Panc1 (cell line): Measurements from ENCODE around the gene ADD1. TPM values are rescaled to one million over a fixed set of nuclear protein-coding genes. Genes with fewer than 3 reads are reported as not detected.

Source experiments
- ATAC-seq: fragments of 200-7000 bp; cut with Tn5 transposase; 2 replicates; pipeline ENCODE4 v1.9.1; 2020; ENCODE audit warnings: mild to moderate bottlenecking, moderate library complexity
- BruUV-seq: library from RNA; stranded (reverse); fragments of 400-500 nt; replicated peaks from 2 replicates; lab custom pipeline; 2021; lab: Mats Ljungman, UMichigan
- CTCF ChIA-PET: fragments of 300-600 bp; sonication (Branson Sonifier 250); formaldehyde crosslinking; loops from one replicate; lab custom pipeline; 2022; ENCODE audit warnings: antibody characterized with exemption; lab: Charles Lee
- POLR2A ChIA-PET: fragments of 300-600 bp; sonication (Branson Sonifier 250); formaldehyde crosslinking; loops from one replicate; lab custom pipeline; 2022; ENCODE audit warnings: antibody characterized with exemption; lab: Charles Lee
- DNase-seq: peaks from one replicate; pipeline ENCODE4 v3.0.0-alpha.2; 2010; ENCODE audit warnings: low read depth, low spot score
- H3K27ac ChIP-seq: 2 replicates; pipeline ENCODE4 v1.5.1; 2011; ENCODE audit warnings: mild to moderate bottlenecking, low read length, inconsistent platforms
- H3K27me3 ChIP-seq: fragments of 200-500 bp; sonication (Bioruptor generic); 2 replicates; pipeline ENCODE4 v1.6.0; 2014; ENCODE audit warnings: low read length, inconsistent platforms; ENCODE audit not compliant: control insufficient read depth, insufficient read depth
- H3K36me3 ChIP-seq: fragments of 200-500 bp; sonication (Bioruptor generic); 2 replicates; pipeline ENCODE4 v1.5.1; 2014; ENCODE audit warnings: inconsistent platforms, mild to moderate bottlenecking, low read length, moderate library complexity; ENCODE audit not compliant: control insufficient read depth, insufficient read depth
- H3K4me1 ChIP-seq: 2 replicates; pipeline ENCODE4 v1.5.1; 2011; ENCODE audit warnings: inconsistent platforms, mild to moderate bottlenecking, low read length, moderate library complexity; ENCODE audit not compliant: control insufficient read depth, insufficient read depth
- H3K4me3 ChIP-seq, 2 experiments: 2 replicates each; pipeline ENCODE4 v1.5.1; 2011 to 2012; ENCODE audit warnings: low read depth in 2 of 2, low read length in 2 of 2, mild to moderate bottlenecking in 2 of 2, inconsistent platforms in 1 of 2, moderate library complexity in 1 of 2
- H3K9me3 ChIP-seq: fragments of 200-500 bp; sonication (Bioruptor generic); 2 replicates; pipeline ENCODE4 v1.5.1; 2014; ENCODE audit warnings: low read depth, mild to moderate bottlenecking, inconsistent platforms, low read length, moderate library complexity; ENCODE audit not compliant: control insufficient read depth, insufficient read depth
- CTCF ChIP-seq: fragments of 450-650 bp; IDR thresholded peaks from 2 replicates; pipeline ENCODE4 v1.5.1; 2017; ENCODE audit warnings: mild to moderate bottlenecking
- POLR2AphosphoS5 ChIP-seq: IDR thresholded peaks from 2 replicates; pipeline ENCODE4 v1.6.1; 2012; ENCODE audit warnings: mild to moderate bottlenecking, low read depth, low read length, moderate library complexity
- REST ChIP-seq, 2 experiments: IDR thresholded peaks; 2 replicates each; pipeline ENCODE4 v1.6.1; 2011 to 2012; ENCODE audit warnings: low read depth in 2 of 2, control low read depth in 1 of 2, low read length in 1 of 2, mild to moderate bottlenecking in 1 of 2, moderate library complexity in 1 of 2; ENCODE audit not compliant: insufficient read depth in 1 of 2
- SIN3A ChIP-seq: IDR thresholded peaks from 2 replicates; pipeline ENCODE4 v1.6.1; 2012; ENCODE audit warnings: low read depth, mild to moderate bottlenecking, low read length, moderate library complexity, borderline replicate concordance; ENCODE audit not compliant: insufficient read depth
- TCF7L2 ChIP-seq: IDR thresholded peaks from 2 replicates; pipeline ENCODE4 v1.6.1; 2011; ENCODE audit warnings: mild to moderate bottlenecking, low read depth, low read length, inconsistent platforms
- in situ Hi-C: cut with HindIII; loops from 2 replicates; pipeline ENCODE4 v1.10.0; 2016; ENCODE audit warnings: low sequenced_read_pairs, low pct_unique_long_range_greater_than_20kb
- intact Hi-C: fragments of 100-400 bp; cut with micrococcal nuclease; formaldehyde crosslinking; loops from one replicate; pipeline ENCODE4 v1.10.0; 2022; ENCODE audit not compliant: unreplicated experiment
- total RNA-seq: library from RNA; stranded (reverse); gene quantifications from one replicate; pipeline ENCODE4 v1.2.1, GENCODE V29; 2021; ENCODE audit not compliant: unreplicated experiment

ADD1 gene
- total RNA-seq, 1 experiment from 2014 or later, result 158 TPM

DNA sequence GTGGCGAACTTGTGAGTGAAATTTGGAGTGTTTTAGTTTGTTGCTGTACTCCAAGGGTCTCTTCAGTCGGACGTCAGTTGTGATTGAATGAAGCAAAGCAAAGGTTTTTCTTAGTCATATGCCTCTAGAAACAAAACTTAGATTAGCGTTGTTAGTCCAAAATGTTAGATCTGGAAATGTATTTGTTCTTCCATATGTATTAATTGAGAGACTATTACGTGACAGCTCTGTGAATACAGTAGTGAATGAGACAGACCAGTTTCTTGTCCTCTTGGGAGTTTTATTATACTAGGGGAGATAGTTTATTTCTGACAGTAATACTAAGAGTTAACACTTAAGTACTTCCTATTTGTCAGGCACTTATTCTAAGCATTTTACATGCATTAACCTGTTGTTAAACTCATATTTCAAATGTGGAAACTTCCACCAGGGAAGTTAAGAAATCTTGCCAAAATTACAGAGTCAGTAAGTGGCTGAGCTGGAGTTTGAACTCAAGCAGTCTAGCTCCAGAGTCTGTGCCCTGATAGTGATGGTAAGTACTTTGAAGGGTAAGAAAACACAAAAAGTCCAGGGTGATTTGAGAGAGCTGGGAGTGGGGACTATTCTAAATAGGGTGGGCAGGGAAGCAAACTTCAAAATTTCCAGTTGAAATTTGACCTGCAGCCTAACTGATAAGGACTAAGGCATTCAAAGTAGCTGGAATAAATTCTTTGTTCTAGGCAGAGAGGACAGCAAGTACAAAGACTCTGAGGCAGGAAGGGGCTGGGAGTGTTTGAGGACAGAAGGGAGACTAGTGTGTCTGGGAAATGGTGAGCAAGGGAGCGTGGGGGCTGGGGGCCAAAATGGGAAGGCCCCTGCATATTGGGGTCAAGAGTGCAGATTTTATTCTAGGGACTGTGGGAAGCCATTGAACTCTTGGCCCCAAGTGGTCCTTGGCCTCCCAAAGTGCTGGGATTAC, 17.0 kb downstream of the ADD1 start:
- H3K4me3 ChIP-seq, result no peak overlapping the region
- ChIA-PET POLR2A (no interaction called here), CTCF (no interaction called here)
- no peaks in the 10 kb centered on the region for H3K27me3 ChIP-seq
- H3K4me1 ChIP-seq, result peaks cover 38% of the 10 kb centered on the region
- in situ Hi-C loops, result no loop called here
- DNase-seq (no peak), ATAC-seq (no peak)
- H3K36me3 ChIP-seq, result no peaks in the 10 kb centered on the region
- peak overlapping the region; percentile 42; the same call in 1 of the 2 replicates for H3K27ac ChIP-seq
- TF ChIP-seq POLR2AphosphoS5 (no peak), SIN3A (no peak), TCF7L2 (no peak), CTCF (no peak), REST (IDR thresholded peaks at IDR 0.05; ENCODE audit: insufficient read depth in 1 of 2, low read depth in 2 of 2, low read length in 1 of 2) (no peak)
- no peaks in the 10 kb centered on the region for H3K9me3 ChIP-seq
- BruUV-seq, result no TSS peak
- intact Hi-C loops, result no loop called here

GRCh38 chr4:2861631-2862436, 18.2 kb downstream of the ADD1 start:
- no peak overlapping the region for H3K4me3 ChIP-seq
- POLR2A ChIA-PET, result no interaction called here
- no peaks in the 10 kb centered on the region for H3K36me3 ChIP-seq
- ATAC-seq (no peak), DNase-seq (no peak)
- no peaks in the 10 kb centered on the region for H3K27me3 ChIP-seq
- no peak overlapping the region for H3K27ac ChIP-seq
- no peaks in the 10 kb centered on the region for H3K9me3 ChIP-seq
- in situ Hi-C loops (no loop called here), intact Hi-C loops (no loop called here)
- CTCF ChIA-PET, result interaction anchor here (0.5 kb wide), 1 partner anchor 19 kb away, joined by 13 read pairs; no protein-coding TSS in a partner anchor
- TF ChIP-seq POLR2AphosphoS5 (no peak), REST (IDR thresholded peaks at IDR 0.05; ENCODE audit: insufficient read depth in 1 of 2, low read depth in 2 of 2, low read length in 1 of 2) (no peak), CTCF (no peak)
- BruUV-seq, result no TSS peak
- H3K4me1 ChIP-seq, result peaks cover 38% of the 10 kb centered on the region
